Activated CD4-positive, CD25-positive, alpha-beta regulatory T cell treated with anti-CD3 and anti-CD28 coated beads, Interleukin-2, amount 50 U/mL, for 16 hours (primary cell): ENCODE results near the gene GSTO1.
A peak's percentile ranks its signal among the peaks of the same experiment; 100 is the strongest.

Experiments
- DNase-seq: peaks from one replicate; pipeline ENCODE4 v3.0.0-alpha.2; 2020; ENCODE audit warnings: low read depth, low spot score

GSTO1 gene

GRCh38 chr10:104274762-104275721, 20.4 kb downstream of the GSTO1 start:
- DNase-seq: no peak

- no peak for DNase-seq
Observed at GRCh38 chr10:104276192-104276591, 21.5 kb downstream of the GSTO1 start.

- DNase-seq: no peak
Observed at GRCh38 chr10:104277785-104278184, 23.1 kb downstream of the GSTO1 start.

- no peak for DNase-seq
Observed at GRCh38 chr10:104279550-104280259, 25.0 kb downstream of the GSTO1 start.

- DNase-seq: no peak
Observed at GRCh38 chr10:104281694-104282093, 27.0 kb downstream of the GSTO1 start.

GRCh38 chr10:104284846-104285245, 30.2 kb downstream of the GSTO1 start:
- no peak for DNase-seq

GRCh38 chr10:104286939-104287338, 32.2 kb downstream of the GSTO1 start:
- no peak for DNase-seq

- DNase-seq: no peak
Observed at GRCh38 chr10:104288355-104288754, 33.7 kb downstream of the GSTO1 start.

GRCh38 chr10:104291439-104291951, 36.8 kb downstream of the GSTO1 start:
- DNase-seq: peak; percentile 81

GRCh38 chr10:104293011-104293410, 38.3 kb downstream of the GSTO1 start:
- no peak for DNase-seq

GRCh38 chr10:104293781-104294321, 39.2 kb downstream of the GSTO1 start:
- no peak for DNase-seq

GRCh38 chr10:104296687-104297436, 42.2 kb downstream of the GSTO1 start:
- no peak for DNase-seq

GRCh38 chr10:104297697-104298660, 43.3 kb downstream of the GSTO1 start:
- no peak for DNase-seq

GRCh38 chr10:104299031-104299904, 44.6 kb downstream of the GSTO1 start:
- DNase-seq: no peak

GRCh38 chr10:104300002-104300735, 45.5 kb downstream of the GSTO1 start:
- DNase-seq: no peak

- no peak for DNase-seq
Observed at GRCh38 chr10:104300736-104301292, 46.1 kb downstream of the GSTO1 start.

- DNase-seq: no peak
Observed at GRCh38 chr10:104301907-104302690, 47.4 kb downstream of the GSTO1 start.
